Liver (tissue), 9 donors: ENCODE measurements around the gene ATP12A. TPM values are rescaled to one million over a fixed set of nuclear protein-coding genes. Genes with fewer than 3 reads are reported as not detected.

Experiments used
- DNase-seq: peaks from one replicate; pipeline ENCODE4 v3.0.0-alpha.2; 2017; ENCODE audit warnings: low spot score
- H3K27ac ChIP-seq, 2 donors: one replicate each; pipeline ENCODE4 v1.7.0; 2013; ENCODE audit warnings: inconsistent platforms in 2 of 2, low read length in 2 of 2, control low read depth in 1 of 2, low read depth in 1 of 2, mild to moderate bottlenecking in 1 of 2
- H3K27me3 ChIP-seq, 4 donors: one replicate each; pipeline versions ENCODE4 v1.6.1 to v1.7.0; 2013; ENCODE audit warnings: low read length in 3 of 4, inconsistent platforms in 1 of 4, mild to moderate bottlenecking in 1 of 4, moderate library complexity in 1 of 4; ENCODE audit not compliant: control insufficient read depth in 4 of 4, insufficient read depth in 4 of 4
- H3K36me3 ChIP-seq, 4 donors: one replicate each; pipeline versions ENCODE4 v1.6.1 to v1.7.0; 2013; ENCODE audit warnings: low read length in 3 of 4, mild to moderate bottlenecking in 3 of 4, low read depth in 1 of 4, moderate library complexity in 1 of 4; ENCODE audit not compliant: control insufficient read depth in 4 of 4, insufficient read depth in 3 of 4
- H3K4me1 ChIP-seq, 4 donors: one replicate each; pipeline versions ENCODE4 v1.6.1 to v1.7.0; 2013; ENCODE audit warnings: low read length in 3 of 4, mild to moderate bottlenecking in 3 of 4, moderate library complexity in 1 of 4; ENCODE audit not compliant: control insufficient read depth in 4 of 4, insufficient read depth in 4 of 4
- H3K4me3 ChIP-seq, 3 donors: one replicate each; pipeline versions ENCODE4 v1.6.1 to v1.7.0; 2013; ENCODE audit warnings: low read length in 3 of 3, control low read depth in 1 of 3, low read depth in 1 of 3, mild to moderate bottlenecking in 1 of 3
- H3K9ac ChIP-seq, 2 donors: one replicate each; pipeline ENCODE4 v1.7.0; 2013; ENCODE audit warnings: low read length in 2 of 2, mild to moderate bottlenecking in 2 of 2, moderate library complexity in 2 of 2, control low read depth in 1 of 2, low read depth in 1 of 2
- H3K9me3 ChIP-seq, 4 donors: one replicate each; pipeline versions ENCODE4 v1.6.1 to v1.7.0; 2013; ENCODE audit warnings: low read length in 3 of 4; ENCODE audit not compliant: control insufficient read depth in 4 of 4
- ATF3 ChIP-seq: IDR thresholded peaks from 2 replicates; pipeline ENCODE4 v1.6.1; 2016; ENCODE audit warnings: antibody characterized with exemption
- EGR1 ChIP-seq, 2 donors: IDR thresholded peaks; 2 replicates each; pipeline ENCODE4 v1.6.1; 2016 to 2018; ENCODE audit warnings: antibody characterized with exemption in 2 of 2, low read depth in 2 of 2
- FOXA1 ChIP-seq: IDR thresholded peaks from 2 replicates; pipeline ENCODE4 v1.6.1; 2016; ENCODE audit warnings: antibody characterized with exemption
- FOXA2 ChIP-seq: IDR thresholded peaks from 2 replicates; pipeline ENCODE4 v1.6.1; 2016; ENCODE audit warnings: antibody characterized with exemption
- GABPA ChIP-seq, 2 donors: IDR thresholded peaks in 1 of 2; conservative IDR thresholded peaks in 1 of 2; 2 replicates each; pipeline ENCODE4 v1.6.1; 2016; ENCODE audit warnings: antibody characterized with exemption in 2 of 2, mild to moderate bottlenecking in 1 of 2, moderate library complexity in 1 of 2
- JUND ChIP-seq, 2 donors: IDR thresholded peaks; 2 replicates each; pipeline ENCODE4 v1.6.1; 2016; ENCODE audit warnings: antibody characterized with exemption in 2 of 2
- NR2F2 ChIP-seq: IDR thresholded peaks from 2 replicates; pipeline ENCODE4 v1.6.1; 2016; ENCODE audit warnings: antibody characterized with exemption
- RAD21 ChIP-seq, 2 donors: IDR thresholded peaks; 2 replicates each; pipeline ENCODE4 v1.6.1; 2016; ENCODE audit warnings: antibody characterized with exemption in 2 of 2, mild to moderate bottlenecking in 2 of 2
- REST ChIP-seq: IDR thresholded peaks from 2 replicates; pipeline ENCODE4 v1.6.1; 2016; ENCODE audit warnings: antibody characterized with exemption, mild to moderate bottlenecking
- RXRA ChIP-seq, 2 donors: IDR thresholded peaks; 2 replicates each; pipeline ENCODE4 v1.6.1; 2017 to 2018; ENCODE audit warnings: antibody characterized with exemption in 2 of 2, mild to moderate bottlenecking in 1 of 2
- SP1 ChIP-seq: IDR thresholded peaks from 2 replicates; pipeline ENCODE4 v1.6.1; 2018; ENCODE audit warnings: antibody characterized with exemption, mild to moderate bottlenecking
- TAF1 ChIP-seq: conservative IDR thresholded peaks from 2 replicates; pipeline ENCODE4 v1.6.1; 2016; ENCODE audit warnings: antibody characterized with exemption, mild to moderate bottlenecking
- YY1 ChIP-seq: IDR thresholded peaks from 2 replicates; pipeline ENCODE4 v1.6.1; 2016; ENCODE audit warnings: antibody characterized with exemption, mild to moderate bottlenecking
- WGBS: extraction: QIAGEN DNeasy Blood & Tissue Kit; methylation state at CpG from one replicate; pipeline ENCODE4 v1.1.7; 2013; 5-methylcytosine and 5-hydroxymethylcytosine counted together
- polyA plus RNA-seq, 2 donors: library from polyadenylated mRNA; stranded (reverse) in 1 of 2; unstranded in 1 of 2; fragments of 200-250 nt in 1 of 2; fragments of >200 nt in 1 of 2; fragmentation: Nextera tagmentation in 1 of 2; extraction: Ambion mirVana in 1 of 2; gene quantifications; one replicate each; pipeline versions ENCODE4 v1.2.1 to v1.2.3, GENCODE V29; 2013 to 2015
- total RNA-seq, 2 donors: library from RNA; depleted of rRNA; stranded (reverse); fragments of >200 nt; gene quantifications; one replicate each; pipeline ENCODE4 v1.2.3, GENCODE V29; 2014
- TF ChIP-seq, protein P1 (sequence below): IDR thresholded peaks from 2 replicates; pipeline ENCODE4 v1.6.1; 2016; ENCODE audit warnings: antibody characterized with exemption
- TF ChIP-seq, protein P2 (sequence below): fragments of 150-350 bp; IDR thresholded peaks from 2 replicates; pipeline ENCODE4 v1.5.1; 2017; ENCODE audit warnings: improper control_type of control experiment, low read depth, low read length; ENCODE audit not compliant: missing input control
- TF ChIP-seq, protein P3 (sequence below): IDR thresholded peaks from 2 replicates; pipeline ENCODE4 v1.6.1; 2016; ENCODE audit warnings: antibody characterized with exemption
- donor health status: healthy.
- donor health status: healthy.
- donor health status: healthy.
- donor health status: healthy.
- donor health status: healthy.

The ATP12A gene
- total and polyA plus RNA-seq, 4 donors = under 0.01 TPM; not detected in 3

DNA sequence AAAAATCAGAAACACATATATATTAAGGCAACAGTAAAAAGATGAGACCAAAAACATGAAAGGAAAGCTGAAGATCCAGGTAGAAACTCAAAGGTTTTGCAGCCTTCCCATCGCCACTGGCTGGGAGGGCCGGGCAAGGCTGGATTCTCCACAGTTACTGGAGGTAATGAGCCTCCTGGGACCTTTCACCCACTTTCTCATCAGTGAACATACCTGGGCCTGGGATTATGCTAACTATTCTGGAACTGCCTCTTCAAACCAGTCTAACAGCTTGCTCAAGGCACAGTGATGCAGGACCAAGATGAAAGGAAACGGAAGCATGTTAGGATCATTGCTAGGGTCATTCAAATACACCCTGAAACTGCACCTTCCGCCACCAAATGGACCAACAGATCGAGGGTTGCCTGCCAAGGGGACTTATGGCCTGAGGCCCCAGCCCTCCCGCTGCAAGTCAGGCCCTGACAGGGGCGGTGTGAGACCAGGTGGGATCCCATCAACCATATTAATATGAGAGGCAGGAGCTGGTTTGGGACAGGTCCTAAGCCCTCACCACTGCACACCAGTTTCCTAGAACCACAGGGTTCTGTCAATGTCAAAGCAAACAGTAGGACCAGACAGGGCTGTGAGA, 28.4 kb upstream of the ATP12A start:
- DNase-seq = no peak
- no peak overlapping the region for H3K27ac ChIP-seq
- H3K4me1 ChIP-seq = no peaks in the 10 kb centered on the region
- TF ChIP-seq GABPA (IDR thresholded peaks at IDR 0.05 in 1 of 2, conservative IDR thresholded peaks at IDR 0.05 in 1 of 2) (no peak), ATF3 (no peak), TAF1 (no peak), FOXA1 (no peak), EGR1 (IDR thresholded peaks at IDR 0.05; ENCODE audit: low read depth in 2 of 2) (no peak), FOXA2 (no peak), YY1 (no peak), SP1 (no peak), REST (no peak), JUND (IDR thresholded peaks at IDR 0.05) (no peak), RXRA (IDR thresholded peaks at IDR 0.05) (no peak), RAD21 (IDR thresholded peaks at IDR 0.05) (no peak), NR2F2 (no peak)
- TF ChIP-seq, protein P1, sequence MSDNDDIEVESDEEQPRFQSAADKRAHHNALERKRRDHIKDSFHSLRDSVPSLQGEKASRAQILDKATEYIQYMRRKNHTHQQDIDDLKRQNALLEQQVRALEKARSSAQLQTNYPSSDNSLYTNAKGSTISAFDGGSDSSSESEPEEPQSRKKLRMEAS = no peak
- TF ChIP-seq, protein P2, sequence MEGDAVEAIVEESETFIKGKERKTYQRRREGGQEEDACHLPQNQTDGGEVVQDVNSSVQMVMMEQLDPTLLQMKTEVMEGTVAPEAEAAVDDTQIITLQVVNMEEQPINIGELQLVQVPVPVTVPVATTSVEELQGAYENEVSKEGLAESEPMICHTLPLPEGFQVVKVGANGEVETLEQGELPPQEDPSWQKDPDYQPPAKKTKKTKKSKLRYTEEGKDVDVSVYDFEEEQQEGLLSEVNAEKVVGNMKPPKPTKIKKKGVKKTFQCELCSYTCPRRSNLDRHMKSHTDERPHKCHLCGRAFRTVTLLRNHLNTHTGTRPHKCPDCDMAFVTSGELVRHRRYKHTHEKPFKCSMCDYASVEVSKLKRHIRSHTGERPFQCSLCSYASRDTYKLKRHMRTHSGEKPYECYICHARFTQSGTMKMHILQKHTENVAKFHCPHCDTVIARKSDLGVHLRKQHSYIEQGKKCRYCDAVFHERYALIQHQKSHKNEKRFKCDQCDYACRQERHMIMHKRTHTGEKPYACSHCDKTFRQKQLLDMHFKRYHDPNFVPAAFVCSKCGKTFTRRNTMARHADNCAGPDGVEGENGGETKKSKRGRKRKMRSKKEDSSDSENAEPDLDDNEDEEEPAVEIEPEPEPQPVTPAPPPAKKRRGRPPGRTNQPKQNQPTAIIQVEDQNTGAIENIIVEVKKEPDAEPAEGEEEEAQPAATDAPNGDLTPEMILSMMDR = no peak
- TF ChIP-seq, protein P3, sequence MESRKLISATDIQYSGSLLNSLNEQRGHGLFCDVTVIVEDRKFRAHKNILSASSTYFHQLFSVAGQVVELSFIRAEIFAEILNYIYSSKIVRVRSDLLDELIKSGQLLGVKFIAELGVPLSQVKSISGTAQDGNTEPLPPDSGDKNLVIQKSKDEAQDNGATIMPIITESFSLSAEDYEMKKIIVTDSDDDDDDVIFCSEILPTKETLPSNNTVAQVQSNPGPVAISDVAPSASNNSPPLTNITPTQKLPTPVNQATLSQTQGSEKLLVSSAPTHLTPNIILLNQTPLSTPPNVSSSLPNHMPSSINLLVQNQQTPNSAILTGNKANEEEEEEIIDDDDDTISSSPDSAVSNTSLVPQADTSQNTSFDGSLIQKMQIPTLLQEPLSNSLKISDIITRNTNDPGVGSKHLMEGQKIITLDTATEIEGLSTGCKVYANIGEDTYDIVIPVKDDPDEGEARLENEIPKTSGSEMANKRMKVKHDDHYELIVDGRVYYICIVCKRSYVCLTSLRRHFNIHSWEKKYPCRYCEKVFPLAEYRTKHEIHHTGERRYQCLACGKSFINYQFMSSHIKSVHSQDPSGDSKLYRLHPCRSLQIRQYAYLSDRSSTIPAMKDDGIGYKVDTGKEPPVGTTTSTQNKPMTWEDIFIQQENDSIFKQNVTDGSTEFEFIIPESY = no peak
- WGBS = 88% methylated on average over 7 of the region's 7 CpGs
- peaks cover 0 to 4% (median 0%) of the 10 kb centered on the region in 4 donors for H3K27me3 ChIP-seq
- H3K9ac ChIP-seq = no peak overlapping the region
- H3K9me3 ChIP-seq = no peaks in the 10 kb centered on the region
- no peaks in the 10 kb centered on the region for H3K36me3 ChIP-seq
- H3K4me3 ChIP-seq = no peak overlapping the region
